Trophoblast cell (in vitro differentiated cells and primary cell): ENCODE measurements around the gene PRDM16.

Experiments
- DNase-seq, 2 donors: peaks; one replicate each; pipeline ENCODE4 v3.0.0-alpha.2; 2016
- H2AFZ ChIP-seq: 2 replicates; pipeline ENCODE4 v1.6.1; 2013; ENCODE audit warnings: low read length, moderate library complexity, mild to moderate bottlenecking; ENCODE audit not compliant: insufficient read depth, poor library complexity
- H2AK5ac ChIP-seq: 2 replicates; pipeline ENCODE4 v1.6.1; 2013; ENCODE audit warnings: mild to moderate bottlenecking, low read length
- H2BK120ac ChIP-seq: 2 replicates; pipeline ENCODE4 v1.6.1; 2013; ENCODE audit warnings: low read length, mild to moderate bottlenecking, moderate library complexity; ENCODE audit not compliant: insufficient read depth, poor library complexity
- H2BK12ac ChIP-seq: 2 replicates; pipeline ENCODE4 v1.6.1; 2013; ENCODE audit warnings: mild to moderate bottlenecking, low read length, moderate library complexity
- H2BK5ac ChIP-seq: 2 replicates; pipeline ENCODE4 v1.6.1; 2013; ENCODE audit warnings: low read length, low read depth, moderate library complexity, mild to moderate bottlenecking; ENCODE audit not compliant: poor library complexity
- H3K14ac ChIP-seq: 2 replicates; pipeline ENCODE4 v1.6.1; 2013; ENCODE audit warnings: mild to moderate bottlenecking, low read length
- H3K18ac ChIP-seq: 2 replicates; pipeline ENCODE4 v1.6.1; 2013; ENCODE audit warnings: mild to moderate bottlenecking, low read length
- H3K23ac ChIP-seq: 2 replicates; pipeline ENCODE4 v1.6.1; 2013; ENCODE audit warnings: low read length
- H3K27ac ChIP-seq: 2 replicates; pipeline ENCODE4 v1.5.1; 2013; ENCODE audit warnings: low read depth, mild to moderate bottlenecking, inconsistent platforms, low read length, moderate library complexity
- H3K27me3 ChIP-seq: 2 replicates; pipeline ENCODE4 v1.6.1; 2013; ENCODE audit warnings: inconsistent platforms, mild to moderate bottlenecking, low read length, moderate library complexity; ENCODE audit not compliant: insufficient read depth
- H3K36me3 ChIP-seq, 2 experiments: 1 replicate in 1 of 2; 2 replicates in 1 of 2; pipeline ENCODE4 v1.6.1; 2013; ENCODE audit warnings: low read length in 2 of 2, mild to moderate bottlenecking in 2 of 2, moderate library complexity in 1 of 2; ENCODE audit not compliant: insufficient read depth in 2 of 2, control insufficient read depth in 1 of 2
- H3K4ac ChIP-seq: 2 replicates; pipeline ENCODE4 v1.6.1; 2013; ENCODE audit warnings: low read depth, mild to moderate bottlenecking, low read length, moderate library complexity
- H3K4me1 ChIP-seq, 2 experiments: 1 replicate in 1 of 2; 2 replicates in 1 of 2; pipeline ENCODE4 v1.6.1; 2013; ENCODE audit warnings: low read length in 2 of 2, mild to moderate bottlenecking in 2 of 2, moderate library complexity in 1 of 2; ENCODE audit not compliant: insufficient read depth in 2 of 2, control insufficient read depth in 1 of 2
- H3K4me2 ChIP-seq: 2 replicates; pipeline ENCODE4 v1.6.1; 2013; ENCODE audit warnings: inconsistent platforms, mild to moderate bottlenecking, low read length, moderate library complexity
- H3K4me3 ChIP-seq: 2 replicates; pipeline ENCODE4 v1.5.1; 2013; ENCODE audit warnings: mild to moderate bottlenecking, low read depth, low read length, inconsistent platforms
- H3K79me1 ChIP-seq: one replicate; pipeline ENCODE4 v1.6.1; 2013; ENCODE audit warnings: low read length
- H3K79me2 ChIP-seq: 2 replicates; pipeline ENCODE4 v1.6.1; 2013; ENCODE audit warnings: low read length, mild to moderate bottlenecking; ENCODE audit not compliant: control insufficient read depth, insufficient read depth, poor library complexity
- H3K9ac ChIP-seq: 2 replicates; pipeline ENCODE4 v1.6.1; 2013; ENCODE audit warnings: mild to moderate bottlenecking, low read length
- H3K9me3 ChIP-seq: 2 replicates; pipeline ENCODE4 v1.6.1; 2013; ENCODE audit warnings: low read depth, mild to moderate bottlenecking, control low read depth, inconsistent platforms, low read length; ENCODE audit not compliant: insufficient read depth
- H4K12ac ChIP-seq: 2 replicates; pipeline ENCODE4 v1.6.1; 2013; ENCODE audit warnings: low read depth, mild to moderate bottlenecking, low read length, moderate library complexity
- H4K8ac ChIP-seq: 2 replicates; pipeline ENCODE4 v1.6.1; 2013; ENCODE audit warnings: low read depth, mild to moderate bottlenecking, low read length, moderate library complexity
- H4K91ac ChIP-seq: one replicate; pipeline ENCODE4 v1.6.1; 2013; ENCODE audit warnings: low read depth, mild to moderate bottlenecking, low read length, moderate library complexity
- WGBS: extraction: QIAGEN DNeasy Blood & Tissue Kit; methylation state at CpG from one replicate; pipeline ENCODE4 v1.1.7; 2013; ENCODE audit warnings: missing lambda C conversion rate; ENCODE audit not compliant: insufficient read length, insufficient coverage; ENCODE audit errors: extremely low coverage; 5-methylcytosine and 5-hydroxymethylcytosine counted together

Gene PRDM16

DNA sequence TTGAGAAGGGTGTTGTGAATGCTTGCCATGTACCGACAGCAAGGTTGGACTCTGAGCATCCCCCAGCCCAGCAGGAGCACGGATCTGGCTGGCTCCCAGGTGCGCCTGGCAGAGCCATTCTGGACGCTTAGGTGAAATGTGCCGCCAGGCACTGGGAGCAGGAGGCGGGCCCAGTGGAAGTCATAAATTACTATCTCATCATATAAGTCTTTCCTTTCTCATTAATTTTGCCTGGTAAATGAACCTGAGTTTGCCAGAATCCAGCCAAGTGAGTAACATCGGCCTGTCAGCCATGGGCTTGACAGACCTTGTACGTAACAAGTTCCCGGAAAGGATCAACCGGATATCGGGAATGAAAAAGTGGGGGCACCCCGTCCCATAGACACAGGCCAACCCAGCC is 206.0 kb downstream of the PRDM16 start:
- Histone ChIP-seq H3K18ac (no peak overlapping the region), H3K4me3 (no peak overlapping the region), H4K91ac (no peak overlapping the region), H3K27me3 (no peaks in the 10 kb centered on the region), H3K9me3 (peaks cover 10% of the 10 kb centered on the region), H2BK120ac (no peak overlapping the region), H3K4ac (no peak overlapping the region), H3K9ac (no peak overlapping the region), H2BK12ac (no peak overlapping the region), H3K4me1 (no peaks in the 10 kb centered on the region), H2BK5ac (no peak overlapping the region), H3K4me2 (no peak overlapping the region), H3K27ac (no peak overlapping the region), H3K23ac (no peak overlapping the region), H3K79me2 (no peaks in the 10 kb centered on the region), H4K8ac (no peak overlapping the region), H2AFZ (no peak overlapping the region), H3K79me1 (no peaks in the 10 kb centered on the region), H3K36me3 (no peaks in the 10 kb centered on the region), H2AK5ac (no peak overlapping the region), H3K14ac (no peak overlapping the region), H4K12ac (no peak overlapping the region)
- DNase-seq, result no peak
- no CpG with 5 or more reads among the region's 12 CpGs for WGBS

- Histone ChIP-seq H2BK12ac (no peak overlapping the region), H3K9ac (no peak overlapping the region), H3K4me3 (no peak overlapping the region), H3K18ac (no peak overlapping the region), H4K12ac (no peak overlapping the region), H3K4me1 (no peaks in the 10 kb centered on the region), H3K4me2 (no peak overlapping the region), H3K14ac (no peak overlapping the region), H3K27me3 (no peaks in the 10 kb centered on the region), H3K79me1 (no peaks in the 10 kb centered on the region), H3K36me3 (no peaks in the 10 kb centered on the region), H2AK5ac (no peak overlapping the region), H2AFZ (no peak overlapping the region), H3K79me2 (no peaks in the 10 kb centered on the region), H3K4ac (no peak overlapping the region), H4K91ac (no peak overlapping the region), H3K9me3 (peaks cover 6% of the 10 kb centered on the region), H3K23ac (no peak overlapping the region), H4K8ac (no peak overlapping the region), H3K27ac (no peak overlapping the region), H2BK120ac (no peak overlapping the region), H2BK5ac (no peak overlapping the region)
- no peak for DNase-seq
- WGBS, result no CpG with 5 or more reads among the region's 37 CpGs
Measured at GRCh38 chr1:3275471-3276340, 206.7 kb downstream of the PRDM16 start.

DNA sequence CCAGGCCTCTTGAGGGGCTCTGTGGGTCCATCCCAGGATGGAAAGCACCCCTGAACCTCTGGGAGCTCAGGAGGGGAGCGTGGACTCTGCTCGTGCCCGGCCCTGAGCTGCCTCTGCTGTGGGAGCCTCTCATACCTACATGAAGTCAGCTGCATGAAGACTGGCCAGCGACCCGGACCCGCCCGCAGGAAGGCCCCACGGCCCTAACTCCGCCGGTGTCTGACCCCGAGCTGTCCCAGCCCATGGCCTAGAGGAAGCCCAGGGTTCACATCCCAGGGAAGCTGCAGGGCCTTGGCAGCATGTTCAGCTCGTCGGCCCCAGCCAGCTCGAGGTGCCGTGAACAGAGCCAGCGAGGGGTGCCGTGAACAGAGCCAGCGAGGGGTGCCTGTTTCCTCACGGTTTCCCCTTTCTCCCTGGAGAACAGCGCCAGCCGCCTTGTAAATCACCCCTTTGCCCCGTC is 207.4 kb downstream of the PRDM16 start:
- Histone ChIP-seq H3K79me1 (no peaks in the 10 kb centered on the region), H3K79me2 (no peaks in the 10 kb centered on the region), H2BK120ac (no peak overlapping the region), H2BK5ac (no peak overlapping the region), H3K27ac (no peak overlapping the region), H3K9me3 (peaks cover 4% of the 10 kb centered on the region), H3K36me3 (no peaks in the 10 kb centered on the region), H2AK5ac (no peak overlapping the region), H4K8ac (no peak overlapping the region), H3K27me3 (no peaks in the 10 kb centered on the region), H3K4me1 (no peaks in the 10 kb centered on the region), H3K18ac (no peak overlapping the region), H4K91ac (no peak overlapping the region), H3K9ac (no peak overlapping the region), H3K23ac (no peak overlapping the region), H2BK12ac (no peak overlapping the region), H3K4ac (no peak overlapping the region), H4K12ac (no peak overlapping the region), H3K14ac (no peak overlapping the region), H3K4me3 (no peak overlapping the region), H2AFZ (no peak overlapping the region), H3K4me2 (no peak overlapping the region)
- no peak for DNase-seq
- WGBS, result no CpG with 5 or more reads among the region's 22 CpGs

GRCh38 chr1:3277011-3277471 is 208.0 kb downstream of the PRDM16 start:
- H2AFZ ChIP-seq, result no peak overlapping the region
- no peak overlapping the region for H3K14ac ChIP-seq
- H3K9me3 ChIP-seq, result peaks cover 4% of the 10 kb centered on the region
- H3K4me1 ChIP-seq, result no peaks in the 10 kb centered on the region
- H3K4me3 ChIP-seq, result no peak overlapping the region
- H4K8ac ChIP-seq, result no peak overlapping the region
- H3K23ac ChIP-seq, result no peak overlapping the region
- H2AK5ac ChIP-seq, result no peak overlapping the region
- H2BK12ac ChIP-seq, result no peak overlapping the region
- no peak overlapping the region for H3K9ac ChIP-seq
- H3K79me1 ChIP-seq, result no peaks in the 10 kb centered on the region
- H3K27ac ChIP-seq, result no peak overlapping the region
- no peaks in the 10 kb centered on the region for H3K27me3 ChIP-seq
- H3K36me3 ChIP-seq, result no peaks in the 10 kb centered on the region
- H3K18ac ChIP-seq, result no peak overlapping the region
- WGBS, result no CpG with 5 or more reads among the region's 15 CpGs
- H3K4ac ChIP-seq, result no peak overlapping the region
- H4K91ac ChIP-seq, result no peak overlapping the region
- no peak for DNase-seq
- no peaks in the 10 kb centered on the region for H3K79me2 ChIP-seq
- H4K12ac ChIP-seq, result no peak overlapping the region
- H3K4me2 ChIP-seq, result no peak overlapping the region
- H2BK5ac ChIP-seq, result no peak overlapping the region
- no peak overlapping the region for H2BK120ac ChIP-seq
